LNCAP (cell line): ENCODE measurements around the gene DYNC2I2.

ENCODE experiments used
- CTCF ChIP-seq: fragments of 450-650 bp; IDR thresholded peaks from 2 replicates; pipeline ENCODE4 v1.5.1; 2017; ENCODE audit warnings: mild to moderate bottlenecking

DYNC2I2 gene

DNA sequence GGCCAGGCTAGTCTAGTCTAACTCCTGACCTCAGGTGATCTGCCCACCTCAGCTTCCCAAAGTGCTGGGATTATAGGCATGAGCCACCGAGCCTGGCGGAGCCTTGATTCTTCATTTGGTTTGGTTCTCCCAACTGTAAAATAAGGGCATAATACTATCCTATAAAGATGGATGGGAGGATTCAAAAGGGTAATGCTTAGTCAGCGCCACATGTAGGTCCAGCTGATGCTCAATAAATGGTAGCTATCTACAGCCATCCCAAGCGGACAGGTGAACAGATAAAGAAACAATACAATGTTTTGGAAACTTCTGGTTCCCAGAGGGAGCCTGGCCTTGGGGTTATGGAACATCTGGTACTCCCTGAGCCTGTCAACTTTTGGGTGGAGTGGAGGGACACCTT is 18.7 kb upstream of the DYNC2I2 start:
- no peak for TF ChIP-seq CTCF

GRCh38 chr9:128669786-128670185 is 13.1 kb upstream of the DYNC2I2 start:
- TF ChIP-seq CTCF = no peak

DNA sequence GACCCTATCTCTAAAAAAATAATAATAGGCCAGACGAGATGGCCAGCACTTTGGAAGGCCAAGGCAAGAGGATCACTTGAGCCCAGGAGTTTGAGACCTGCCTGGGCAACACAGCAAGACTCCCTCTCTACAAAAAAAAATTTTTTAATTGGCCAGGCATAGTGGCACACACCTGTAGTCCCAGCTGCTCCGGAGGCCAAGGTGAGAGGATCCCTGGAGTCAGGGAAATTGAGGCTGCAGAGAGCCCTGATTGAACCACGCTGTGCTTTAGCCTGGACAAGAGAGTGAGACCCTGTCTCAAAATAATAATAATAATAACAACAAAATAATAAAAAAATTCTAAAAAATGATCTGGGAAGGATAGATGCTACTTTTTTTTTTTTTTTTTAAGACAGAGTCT is 1.1 kb upstream of the DYNC2I2 start:
- TF ChIP-seq CTCF = no peak

DNA sequence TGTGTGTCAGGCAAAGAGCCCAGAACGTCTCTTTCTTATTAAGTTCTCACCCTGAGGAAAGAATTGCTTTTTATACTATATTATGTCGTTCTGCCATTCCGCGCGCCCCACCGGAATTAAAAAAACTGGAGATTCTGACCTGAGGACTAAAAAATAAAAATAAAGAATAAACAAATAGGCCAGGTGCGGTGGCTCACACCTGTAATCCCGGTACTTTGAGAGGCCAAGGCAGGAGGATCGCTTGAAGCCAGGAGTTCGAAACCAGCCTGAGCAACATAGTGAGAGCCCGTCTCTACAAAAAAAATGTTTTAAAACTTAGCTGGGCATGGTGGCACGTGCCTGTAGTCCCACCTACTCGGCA is 677 bp upstream of the DYNC2I2 start:
- no peak for TF ChIP-seq CTCF

DNA sequence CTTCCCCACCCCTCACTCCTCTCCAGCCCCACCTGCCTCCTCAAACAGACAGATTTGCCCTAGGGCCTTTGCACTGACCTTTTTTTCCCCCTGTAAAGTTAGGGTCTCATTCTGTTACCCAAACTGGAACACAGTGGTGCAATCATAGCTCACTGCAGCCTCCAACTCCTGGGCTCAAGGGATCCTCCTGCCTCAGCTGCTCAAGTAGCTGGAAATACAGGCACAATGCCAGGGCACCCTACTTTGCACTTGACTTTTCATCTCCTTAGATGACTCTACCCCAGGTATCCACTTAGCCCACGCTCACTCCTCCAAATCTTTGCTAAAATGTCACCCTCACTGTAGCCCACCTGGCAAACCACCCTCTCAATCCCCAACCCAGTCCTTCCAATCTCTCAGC is 2.2 kb downstream of the DYNC2I2 start:
- TF ChIP-seq CTCF = no peak

- no peak for TF ChIP-seq CTCF
Measured at GRCh38 chr9:128653908-128654307, 2.7 kb downstream of the DYNC2I2 start.

DNA sequence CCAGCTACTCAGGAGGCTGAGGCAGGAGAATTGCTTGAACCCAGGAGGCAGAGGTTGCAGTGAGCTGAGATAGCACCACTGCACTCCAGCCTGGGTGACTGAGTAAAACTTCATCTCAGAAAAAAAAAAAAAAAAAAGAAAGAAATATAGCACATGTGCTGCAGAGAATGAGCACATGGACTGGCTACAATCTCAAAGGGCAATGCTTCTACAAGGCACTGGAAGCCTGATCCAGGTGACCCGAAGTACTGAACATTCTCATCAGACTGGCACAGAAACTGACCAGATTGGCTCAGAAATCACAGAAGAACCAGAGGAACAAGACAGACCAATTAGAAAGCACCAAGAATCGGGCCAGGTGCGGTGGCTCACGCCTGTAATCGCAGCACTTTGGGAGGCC is 4.8 kb downstream of the DYNC2I2 start:
- TF ChIP-seq CTCF = no peak

DNA sequence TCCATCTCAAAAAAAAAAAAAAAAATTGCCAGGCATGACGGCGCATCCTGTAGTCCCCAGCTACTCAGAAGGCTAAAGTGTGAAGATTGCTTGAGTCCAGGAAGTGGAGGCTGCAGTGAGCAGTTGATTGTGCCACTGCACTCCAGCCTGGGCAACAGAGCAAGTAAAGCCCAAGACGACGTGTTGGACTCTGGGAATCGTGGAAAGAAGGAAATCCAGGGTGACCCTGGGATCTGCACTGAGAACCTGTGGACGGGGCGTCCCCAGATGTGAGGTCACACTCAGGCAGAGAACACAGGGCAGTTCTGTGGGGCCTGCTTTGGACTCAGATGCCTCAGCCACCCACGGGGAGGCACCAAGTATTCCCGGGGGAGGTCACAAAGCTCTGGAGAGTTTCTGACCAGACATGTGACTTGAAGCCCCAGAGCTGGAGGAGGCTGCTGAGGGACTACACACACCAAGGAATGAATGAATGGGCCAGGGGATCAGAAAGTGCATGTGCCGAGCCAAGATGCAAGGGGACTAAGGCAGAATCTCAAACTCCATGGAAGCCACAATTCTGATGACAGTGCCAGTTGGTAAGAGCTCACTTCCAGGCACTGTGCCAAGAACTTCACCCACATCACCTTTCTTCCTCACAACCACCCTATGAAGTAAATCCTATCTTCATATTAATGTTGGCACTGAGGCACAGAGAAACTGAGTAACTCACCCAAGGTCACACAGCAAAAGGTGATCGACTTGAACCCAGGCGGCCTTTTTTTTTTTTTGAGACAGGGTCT is 12.9 kb downstream of the DYNC2I2 start:
- TF ChIP-seq CTCF = no peak
